Suprapubic skin (tissue), 4 donors: ENCODE data around the gene LATS2.

ENCODE experiments used
- CTCF ChIP-seq, 2 donors: fragments of 200-600 bp in 1 of 2; fragments of 450-650 bp in 1 of 2; sonication (generic) in 1 of 2; IDR thresholded peaks; one replicate each; pipeline ENCODE4 v1.5.1; 2016 to 2019; ENCODE audit warnings: antibody characterized with exemption in 2 of 2, mild to moderate bottlenecking in 1 of 2, moderate library complexity in 1 of 2
- POLR2A ChIP-seq, 2 donors: fragments of 450-650 bp; IDR thresholded peaks; one replicate each; pipeline ENCODE4 v1.6.1; 2017; ENCODE audit warnings: antibody characterized with exemption in 2 of 2, mild to moderate bottlenecking in 2 of 2, moderate library complexity in 2 of 2
- POLR2AphosphoS5 ChIP-seq, 3 donors: sonication (generic); formaldehyde crosslinking; IDR thresholded peaks; one replicate each; pipeline ENCODE4 v1.6.1; 2017; ENCODE audit warnings: antibody characterized with exemption in 3 of 3

GRCh38 chr13:21076253-21076652, 14.9 kb upstream of the LATS2 start:
- TF ChIP-seq CTCF (IDR thresholded peaks at IDR 0.05) (no peak), POLR2A (IDR thresholded peaks at IDR 0.05) (no peak), POLR2AphosphoS5 (IDR thresholded peaks at IDR 0.05) (no peak)
